H1 (cell line): Measurements from ENCODE around the gene NEURL1. TPM values are rescaled to one million over a fixed set of nuclear protein-coding genes. Genes with fewer than 3 reads are reported as not detected.

Experiments
- CTCF ChIA-PET: fragments of 300-600 bp; sonication (Branson Sonifier 250); formaldehyde crosslinking; loops from one replicate; lab custom pipeline; 2021; ENCODE audit not compliant: partially characterized antibody; lab: Charles Lee
- POLR2A ChIA-PET: fragments of 300-600 bp; sonication (Branson Sonifier 250); formaldehyde crosslinking; loops from one replicate; lab custom pipeline; 2021; ENCODE audit warnings: inconsistent platforms; ENCODE audit not compliant: partially characterized antibody; lab: Charles Lee
- DNase-seq, 2 experiments: peaks; one replicate each; pipeline versions ENCODE4 v3.0.0 to v3.0.0-alpha.2; 2010 to 2022; ENCODE audit warnings: low spot score in 2 of 2, low read depth in 1 of 2, mixed read lengths in 1 of 2
- FAIRE-seq: peaks from 2 replicates; lab custom pipeline; 2011; peaks lifted over from hg19 to GRCh38; lab: Jason Lieb, UNC
- H2AFZ ChIP-seq: 2 replicates; pipeline ENCODE4 v1.8.1; 2012; ENCODE audit warnings: low read length, inconsistent platforms
- H2AK5ac ChIP-seq: 2 replicates; pipeline ENCODE4 v1.6.1; 2013; ENCODE audit warnings: low read depth, low read length
- H2BK120ac ChIP-seq: replicated peaks from 2 replicates; pipeline ENCODE3; 2013; ENCODE audit warnings: low read depth, low read length, inconsistent platforms
- H2BK12ac ChIP-seq: 2 replicates; pipeline ENCODE4 v1.6.1; 2013; ENCODE audit warnings: low read depth, low read length
- H2BK15ac ChIP-seq: 2 replicates; pipeline ENCODE4 v1.6.1; 2013; ENCODE audit warnings: low read length
- H2BK20ac ChIP-seq: 2 replicates; pipeline ENCODE4 v1.6.1; 2013; ENCODE audit warnings: low read length
- H2BK5ac ChIP-seq: 2 replicates; pipeline ENCODE4 v1.6.1; 2013; ENCODE audit warnings: low read depth, low read length
- H3K14ac ChIP-seq: 2 replicates; pipeline ENCODE4 v1.6.1; 2013; ENCODE audit warnings: inconsistent platforms; ENCODE audit not compliant: insufficient read length
- H3K18ac ChIP-seq: 2 replicates; pipeline ENCODE4 v1.6.1; 2013; ENCODE audit warnings: low read length; ENCODE audit errors: extremely low read depth
- H3K23ac ChIP-seq: 2 replicates; pipeline ENCODE4 v1.6.1; 2013; ENCODE audit warnings: inconsistent platforms; ENCODE audit not compliant: insufficient read length
- H3K23me2 ChIP-seq: 2 replicates; pipeline ENCODE4 v1.6.1; 2013; ENCODE audit warnings: low read depth, low read length
- H3K27ac ChIP-seq: 2 replicates; pipeline ENCODE4 v1.6.1; 2011; ENCODE audit warnings: low read depth, low read length, inconsistent platforms
- H3K27me3 ChIP-seq, 4 experiments: replicated peaks in 1 of 4; 1 replicate in 1 of 4; 2 replicates in 3 of 4; pipeline versions ENCODE4 v1.6.1 to v1.8.1; 2011 to 2013; ENCODE audit warnings: low read length in 3 of 4, mild to moderate bottlenecking in 3 of 4, inconsistent platforms in 2 of 4, mixed read lengths in 2 of 4, moderate library complexity in 1 of 4; ENCODE audit not compliant: control insufficient read depth in 3 of 4, insufficient read depth in 3 of 4; ENCODE audit errors: extremely low read depth in 1 of 4
- H3K36me3 ChIP-seq, 4 experiments: 2 replicates each; pipeline versions ENCODE4 v1.6.1 to v1.8.1; 2011 to 2013; ENCODE audit warnings: mild to moderate bottlenecking in 4 of 4, low read length in 3 of 4, moderate library complexity in 2 of 4, control low read depth in 1 of 4, inconsistent platforms in 1 of 4; ENCODE audit not compliant: insufficient read depth in 4 of 4, control insufficient read depth in 2 of 4
- H3K4ac ChIP-seq: replicated peaks from 2 replicates; pipeline ENCODE3; 2013; ENCODE audit warnings: low read length, low read depth, mixed read lengths, inconsistent platforms; ENCODE audit not compliant: insufficient read length
- H3K4me1 ChIP-seq, 4 experiments: replicated peaks in 1 of 4; 1 replicate in 1 of 4; 2 replicates in 3 of 4; pipeline versions ENCODE4 v1.6.1 to v1.8.1; 2011 to 2013; ENCODE audit warnings: low read length in 3 of 4, inconsistent platforms in 2 of 4, mixed read lengths in 1 of 4; ENCODE audit not compliant: insufficient read depth in 4 of 4, control insufficient read depth in 3 of 4
- H3K4me2 ChIP-seq, 2 experiments: 2 replicates each; pipeline versions ENCODE4 v1.6.1 to v1.8.1; 2011 to 2013; ENCODE audit warnings: low read depth in 2 of 2, low read length in 2 of 2, control low read depth in 1 of 2, inconsistent platforms in 1 of 2, mild to moderate bottlenecking in 1 of 2; ENCODE audit not compliant: insufficient read depth in 1 of 2
- H3K4me3 ChIP-seq, 4 experiments: fragments of 200-600, 300-600 bp in 1 of 4; sonication (generic), shearing (Covaris generic), sonication (Bioruptor Twin) in 1 of 4; 2 replicates each; pipeline versions ENCODE4 v1.5.1 to v1.8.1; 2011 to 2016; ENCODE audit warnings: low read length in 4 of 4, low read depth in 3 of 4, control low read depth in 2 of 4, inconsistent platforms in 2 of 4, mild to moderate bottlenecking in 2 of 4, mixed read lengths in 1 of 4, moderate library complexity in 1 of 4; ENCODE audit not compliant: insufficient read depth in 2 of 4; ENCODE audit errors: extremely low read depth in 1 of 4
- H3K56ac ChIP-seq: replicated peaks from 2 replicates; pipeline ENCODE3; 2013; ENCODE audit warnings: low read depth, mild to moderate bottlenecking, mixed read lengths, low read length, inconsistent platforms; ENCODE audit not compliant: insufficient read length
- H3K79me1 ChIP-seq: 2 replicates; pipeline ENCODE4 v1.6.1; 2013; ENCODE audit warnings: low read depth, low read length, control low read depth
- H3K79me2 ChIP-seq, 2 experiments: 2 replicates each; pipeline versions ENCODE4 v1.6.1 to v1.8.1; 2012 to 2013; ENCODE audit warnings: low read length in 2 of 2, mild to moderate bottlenecking in 2 of 2, inconsistent platforms in 1 of 2; ENCODE audit not compliant: insufficient read depth in 2 of 2, control insufficient read depth in 1 of 2
- H3K9ac ChIP-seq, 4 experiments: replicated peaks in 1 of 4; 1 replicate in 1 of 4; 2 replicates in 3 of 4; pipeline versions ENCODE4 v1.6.1 to v1.8.1; 2011 to 2013; ENCODE audit warnings: low read depth in 3 of 4, low read length in 3 of 4, control low read depth in 2 of 4, mild to moderate bottlenecking in 2 of 4, moderate library complexity in 2 of 4, inconsistent platforms in 1 of 4; ENCODE audit errors: extremely low read depth in 1 of 4
- H3K9me3 ChIP-seq, 2 experiments: 2 replicates each; pipeline versions ENCODE4 v1.6.1 to v1.8.1; 2012 to 2013; ENCODE audit warnings: mild to moderate bottlenecking in 2 of 2, moderate library complexity in 2 of 2, control low read depth in 1 of 2, inconsistent platforms in 1 of 2, low read depth in 1 of 2, low read length in 1 of 2, mixed read lengths in 1 of 2; ENCODE audit not compliant: insufficient read depth in 2 of 2
- H4K20me1 ChIP-seq, 2 experiments: replicated peaks in 1 of 2; 2 replicates each; pipeline versions ENCODE3 to v1.8.1; 2011 to 2013; ENCODE audit warnings: inconsistent platforms in 2 of 2, low read length in 2 of 2, mild to moderate bottlenecking in 1 of 2; ENCODE audit not compliant: insufficient read depth in 2 of 2, control insufficient read depth in 1 of 2
- H4K5ac ChIP-seq: 2 replicates; pipeline ENCODE4 v1.6.1; 2013; ENCODE audit warnings: low read length, low read depth, mixed read lengths, inconsistent platforms; ENCODE audit not compliant: insufficient read length
- H4K8ac ChIP-seq: 2 replicates; pipeline ENCODE4 v1.8.0; 2013; ENCODE audit warnings: mild to moderate bottlenecking, moderate library complexity, low read length, inconsistent platforms; ENCODE audit not compliant: insufficient read depth; ENCODE audit errors: extremely low read depth
- H4K91ac ChIP-seq: replicated peaks from 2 replicates; pipeline ENCODE3; 2013; ENCODE audit warnings: low read length, mixed read lengths, inconsistent platforms; ENCODE audit not compliant: insufficient read length
- EP300 ChIP-seq, 2 experiments: IDR thresholded peaks; 1 replicate in 1 of 2; 2 replicates in 1 of 2; pipeline ENCODE4 v1.6.1; 2011 to 2012; ENCODE audit warnings: low read depth in 2 of 2, low read length in 2 of 2, mild to moderate bottlenecking in 2 of 2, borderline replicate concordance in 1 of 2, inconsistent platforms in 1 of 2, moderate library complexity in 1 of 2
- GTF2F1 ChIP-seq: IDR thresholded peaks from 2 replicates; pipeline ENCODE4 v1.6.1; 2012; ENCODE audit warnings: low read depth, low read length, improper control_type of control experiment, borderline replicate concordance
- KDM4A ChIP-seq: IDR thresholded peaks from one replicate; pipeline ENCODE4 v1.7.1; 2012; ENCODE audit warnings: low read depth, mild to moderate bottlenecking, moderate library complexity, low read length, inconsistent platforms; ENCODE audit not compliant: severe bottlenecking
- NRF1 ChIP-seq: IDR thresholded peaks from 2 replicates; pipeline ENCODE4 v1.6.1; 2011; ENCODE audit warnings: mild to moderate bottlenecking, low read depth, low read length, improper control_type of control experiment
- POU5F1 ChIP-seq: IDR thresholded peaks from 2 replicates; pipeline ENCODE4 v1.6.1; 2011; ENCODE audit warnings: low read depth, mild to moderate bottlenecking, low read length, moderate library complexity
- SIRT6 ChIP-seq: IDR thresholded peaks from one replicate; pipeline ENCODE4 v1.7.1; 2012; ENCODE audit warnings: low read length, inconsistent platforms
- SUZ12 ChIP-seq: fragments of 200-600 bp; sonication (generic); IDR thresholded peaks from 2 replicates; pipeline ENCODE4 v1.6.1; 2012; ENCODE audit warnings: mild to moderate bottlenecking, inconsistent platforms, low read length, moderate library complexity, mixed read lengths
- TEAD4 ChIP-seq: IDR thresholded peaks from 2 replicates; pipeline ENCODE4 v1.6.1; 2012; ENCODE audit warnings: low read depth, low read length, inconsistent platforms, mixed read lengths
- WGBS, 2 experiments: shearing (Covaris generic) in 1 of 2; methylation state at CpG; one replicate each; pipeline versions ENCODE4 v1.1.6 to v1.1.7; 2013 to 2015; ENCODE audit warnings: low lambda C conversion rate in 2 of 2, mixed read lengths in 2 of 2, inconsistent platforms in 1 of 2, low coverage in 1 of 2, missing lambda C conversion rate in 1 of 2; ENCODE audit not compliant: insufficient replicate concordance in 2 of 2, insufficient coverage in 1 of 2, insufficient read length in 1 of 2; ENCODE audit errors: extremely low coverage in 1 of 2, missing lambda C conversion rate in 1 of 2; 5-methylcytosine and 5-hydroxymethylcytosine counted together
- polyA plus RNA-seq, 7 experiments: library from polyadenylated mRNA; depleted of rRNA in 3 of 7; stranded (reverse) in 5 of 7; unstranded in 2 of 7; fragments of >200 nt in 5 of 7; fragments of 200-250 nt in 2 of 7; gene quantifications; 1 replicate in 5 of 7; 2 replicates in 1 of 7; 4 replicates in 1 of 7; pipeline versions ENCODE4 v1.2.1 to v1.2.3, GENCODE V29; 2011 to 2013; ENCODE audit warnings: missing spikeins in 2 of 7, mixed read lengths in 2 of 7
- total RNA-seq: library from RNA; stranded (reverse); fragmentation: NEBNext Ultra II Directional; extraction: Animal tissue kit (Norgen Biotek cat#: 25700); gene quantifications from 2 replicates; pipeline ENCODE4 v1.2.1, GENCODE V29; 2021

NEURL1 gene
- total and polyA plus RNA-seq, 2 of the 8 experiments (the other 6 are each of a cell fraction or from before 2014, with no cell fraction given): 0.54 to 0.58 TPM

- no peak overlapping the region for H2AK5ac ChIP-seq
- no peak overlapping the region for H3K4ac ChIP-seq
- no peak overlapping the region for H2BK5ac ChIP-seq
- H3K9ac ChIP-seq: no peak overlapping the region
- no peaks in the 10 kb centered on the region; the same call in 1 of the 2 replicates for H3K23me2 ChIP-seq
- no peaks in the 10 kb centered on the region for H3K79me1 ChIP-seq
- H2BK12ac ChIP-seq: no peak overlapping the region
- H3K36me3 ChIP-seq: no peaks in the 10 kb centered on the region
- 64% methylated on average over 1 of the region's 6 CpGs; no CpG with 5 or more reads in 1 of the 2 experiments for WGBS, 2 experiments
- H4K91ac ChIP-seq: no peak overlapping the region
- H3K18ac ChIP-seq: no peak overlapping the region
- no peaks in the 10 kb centered on the region for H3K9me3 ChIP-seq
- H3K4me1 ChIP-seq: peaks cover 0 to 4% (median 1%) of the 10 kb centered on the region in 4 experiments; a peak in 3 of 7 replicates
- H3K56ac ChIP-seq: no peak overlapping the region
- no peaks in the 10 kb centered on the region for H3K79me2 ChIP-seq
- H3K23ac ChIP-seq: no peak overlapping the region
- no peak overlapping the region for H2BK120ac ChIP-seq
- H4K5ac ChIP-seq: no peak overlapping the region
- H4K20me1 ChIP-seq: peaks cover 0 to 3% of the 10 kb centered on the region in 2 experiments
- no peak overlapping the region for H3K4me3 ChIP-seq
- ChIA-PET CTCF (interaction anchor here (0.8 to 19.1 kb wide), 20 partner anchors 10 to 308 kb away, joined by 3 to 448 read pairs (median 7); no protein-coding TSS in a partner anchor), POLR2A (interaction anchor here (1.5 to 1.7 kb wide), 2 partner anchors 10 to 72 kb away, joined by 3 to 4 read pairs; no protein-coding TSS in a partner anchor)
- no peak overlapping the region for H3K14ac ChIP-seq
- H3K27ac ChIP-seq: no peak overlapping the region
- FAIRE-seq: no peak
- no peaks in the 10 kb centered on the region; a peak in 2 of 7 replicates for H3K27me3 ChIP-seq
- no peak for DNase-seq
- no peak overlapping the region for H2BK15ac ChIP-seq
- H3K4me2 ChIP-seq: no peak overlapping the region
- H4K8ac ChIP-seq: no peak overlapping the region
- H2BK20ac ChIP-seq: no peak overlapping the region
- no peak overlapping the region for H2AFZ ChIP-seq
- TF ChIP-seq TEAD4 (no peak), EP300 (IDR thresholded peaks at IDR 0.05; ENCODE audit: borderline replicate concordance in 1 of 2, low read depth in 2 of 2, low read length in 2 of 2) (no peak), KDM4A (no peak), GTF2F1 (no peak), SUZ12 (no peak), NRF1 (no peak), SIRT6 (no peak), POU5F1 (no peak)
Observed at GRCh38 chr10:103599907-103600306, 106.4 kb downstream of the NEURL1 start.
